Right atrium auricular region (tissue), 2 donors: ENCODE data around the gene IGSF21. TPM values are rescaled to one million over a fixed set of nuclear protein-coding genes. Genes with fewer than 3 reads are reported as not detected.

ENCODE experiments used
- DNase-seq: peaks from one replicate; pipeline ENCODE4 v3.0.0-alpha.2; 2019; ENCODE audit warnings: low spot score
- H3K27ac ChIP-seq, 2 donors: fragments of 200-600 bp; sonication (generic); 1 replicate in 1 of 2; 2 replicates in 1 of 2; pipeline ENCODE4 v1.5.1; 2016 to 2019
- H3K27me3 ChIP-seq, 2 donors: fragments of 200-600 bp; sonication (generic); one replicate each; pipeline versions ENCODE4 v1.5.1 to v1.6.0; 2017 to 2019
- H3K36me3 ChIP-seq: fragments of 200-600 bp; sonication (generic); one replicate; pipeline ENCODE4 v1.5.1; 2016
- H3K4me1 ChIP-seq, 2 donors: fragments of 200-600 bp; sonication (generic); one replicate each; pipeline versions ENCODE4 v1.5.1 to v1.6.0; 2017 to 2019
- H3K4me3 ChIP-seq, 2 donors: fragments of 200-600 bp; sonication (generic); 1 replicate in 1 of 2; 2 replicates in 1 of 2; pipeline ENCODE4 v1.5.1; 2017 to 2019; ENCODE audit warnings: mild to moderate bottlenecking in 1 of 2, moderate library complexity in 1 of 2
- H3K9me3 ChIP-seq, 2 donors: fragments of 200-600 bp; sonication (generic); one replicate each; pipeline ENCODE4 v1.5.1; 2019
- total RNA-seq, 2 donors: library from RNA; depleted of rRNA; stranded (reverse); fragments of >200 nt; gene quantifications; one replicate each; pipeline ENCODE4 v1.1.0, GENCODE V29; 2016
- TF ChIP-seq, protein P1 (sequence below), 2 donors: fragments of 200-600 bp; sonication (generic); IDR thresholded peaks; one replicate each; pipeline ENCODE4 v1.5.1; 2019; ENCODE audit warnings: antibody characterized with exemption in 2 of 2

Gene IGSF21
- total RNA-seq, 2 donors from 2014 or later = 1.8 to 6.0 TPM

DNA sequence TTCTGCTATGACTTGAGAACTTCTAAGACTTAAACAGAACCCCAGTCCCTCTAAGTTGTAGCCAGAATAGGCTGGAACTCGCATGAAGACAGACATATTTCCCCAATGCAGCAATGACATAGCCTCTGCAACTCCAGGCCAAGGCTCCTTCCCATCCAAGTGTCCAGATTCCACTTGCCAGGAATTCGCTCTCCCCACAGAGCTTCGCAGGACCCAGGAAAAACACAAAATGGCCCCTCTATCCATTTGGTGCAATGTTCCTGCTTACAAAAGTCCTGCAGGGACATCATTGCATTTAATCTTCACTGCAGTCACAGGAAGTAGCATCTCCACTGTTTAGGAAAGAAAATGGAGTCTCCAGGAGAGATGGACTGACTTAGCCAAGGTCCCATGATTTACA lies 225.6 kb downstream of the IGSF21 start:
- Histone ChIP-seq H3K27me3 (no peaks in the 10 kb centered on the region), H3K4me3 (no peak overlapping the region), H3K4me1 (no peaks in the 10 kb centered on the region), H3K36me3 (no peaks in the 10 kb centered on the region), H3K27ac (no peak overlapping the region), H3K9me3 (no peaks in the 10 kb centered on the region)
- DNase-seq = no peak
- TF ChIP-seq, protein P1, sequence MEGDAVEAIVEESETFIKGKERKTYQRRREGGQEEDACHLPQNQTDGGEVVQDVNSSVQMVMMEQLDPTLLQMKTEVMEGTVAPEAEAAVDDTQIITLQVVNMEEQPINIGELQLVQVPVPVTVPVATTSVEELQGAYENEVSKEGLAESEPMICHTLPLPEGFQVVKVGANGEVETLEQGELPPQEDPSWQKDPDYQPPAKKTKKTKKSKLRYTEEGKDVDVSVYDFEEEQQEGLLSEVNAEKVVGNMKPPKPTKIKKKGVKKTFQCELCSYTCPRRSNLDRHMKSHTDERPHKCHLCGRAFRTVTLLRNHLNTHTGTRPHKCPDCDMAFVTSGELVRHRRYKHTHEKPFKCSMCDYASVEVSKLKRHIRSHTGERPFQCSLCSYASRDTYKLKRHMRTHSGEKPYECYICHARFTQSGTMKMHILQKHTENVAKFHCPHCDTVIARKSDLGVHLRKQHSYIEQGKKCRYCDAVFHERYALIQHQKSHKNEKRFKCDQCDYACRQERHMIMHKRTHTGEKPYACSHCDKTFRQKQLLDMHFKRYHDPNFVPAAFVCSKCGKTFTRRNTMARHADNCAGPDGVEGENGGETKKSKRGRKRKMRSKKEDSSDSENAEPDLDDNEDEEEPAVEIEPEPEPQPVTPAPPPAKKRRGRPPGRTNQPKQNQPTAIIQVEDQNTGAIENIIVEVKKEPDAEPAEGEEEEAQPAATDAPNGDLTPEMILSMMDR (IDR thresholded peaks at IDR 0.05) = no peak

GRCh38 chr1:18336801-18337200 lies 229.2 kb downstream of the IGSF21 start:
- H3K27me3 ChIP-seq = no peaks in the 10 kb centered on the region
- H3K36me3 ChIP-seq = no peaks in the 10 kb centered on the region
- H3K4me3 ChIP-seq = no peak overlapping the region
- no peak for DNase-seq
- H3K4me1 ChIP-seq = no peaks in the 10 kb centered on the region
- H3K27ac ChIP-seq = no peak overlapping the region
- TF ChIP-seq, protein P1 (IDR thresholded peaks at IDR 0.05) = no peak
- no peaks in the 10 kb centered on the region for H3K9me3 ChIP-seq

GRCh38 chr1:18337757-18338156 lies 230.2 kb downstream of the IGSF21 start:
- no peak for DNase-seq
- TF ChIP-seq, protein P1 (IDR thresholded peaks at IDR 0.05) = no peak
- H3K4me1 ChIP-seq = no peaks in the 10 kb centered on the region
- no peaks in the 10 kb centered on the region for H3K9me3 ChIP-seq
- no peak overlapping the region for H3K4me3 ChIP-seq
- no peaks in the 10 kb centered on the region for H3K27me3 ChIP-seq
- H3K36me3 ChIP-seq = no peaks in the 10 kb centered on the region
- H3K27ac ChIP-seq = no peak overlapping the region

DNA sequence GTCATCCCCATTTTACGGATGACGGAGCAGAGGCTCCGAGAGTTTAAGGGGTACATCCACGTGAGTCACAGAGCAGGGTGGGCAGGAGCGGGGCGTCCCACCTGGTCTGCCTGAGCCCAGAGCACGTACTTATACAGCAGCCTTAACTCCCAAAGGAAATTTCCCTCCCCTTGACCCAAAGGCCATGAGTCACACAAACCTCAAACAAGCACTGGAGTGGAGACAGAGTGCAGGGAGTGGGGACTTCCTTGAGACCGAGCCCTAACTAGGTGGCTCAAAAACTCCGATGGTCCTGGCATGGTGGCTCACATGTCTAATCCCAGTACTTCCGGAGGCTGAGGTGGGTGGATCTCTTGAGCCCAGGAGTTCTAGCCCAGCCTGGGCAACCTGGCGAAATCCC lies 231.6 kb downstream of the IGSF21 start:
- Histone ChIP-seq H3K4me1 (no peaks in the 10 kb centered on the region), H3K9me3 (no peaks in the 10 kb centered on the region), H3K27ac (no peak overlapping the region), H3K4me3 (no peak overlapping the region), H3K36me3 (no peaks in the 10 kb centered on the region), H3K27me3 (no peaks in the 10 kb centered on the region)
- DNase-seq = no peak
- TF ChIP-seq, protein P1 (IDR thresholded peaks at IDR 0.05) = no peak

- no peaks in the 10 kb centered on the region for H3K4me1 ChIP-seq
- H3K4me3 ChIP-seq = no peak overlapping the region
- TF ChIP-seq, protein P1 (IDR thresholded peaks at IDR 0.05) = no peak
- no peak for DNase-seq
- no peak overlapping the region for H3K27ac ChIP-seq
- no peaks in the 10 kb centered on the region for H3K27me3 ChIP-seq
- no peaks in the 10 kb centered on the region for H3K9me3 ChIP-seq
- H3K36me3 ChIP-seq = no peaks in the 10 kb centered on the region
Measured at GRCh38 chr1:18340158-18340764, 232.7 kb downstream of the IGSF21 start.

DNA sequence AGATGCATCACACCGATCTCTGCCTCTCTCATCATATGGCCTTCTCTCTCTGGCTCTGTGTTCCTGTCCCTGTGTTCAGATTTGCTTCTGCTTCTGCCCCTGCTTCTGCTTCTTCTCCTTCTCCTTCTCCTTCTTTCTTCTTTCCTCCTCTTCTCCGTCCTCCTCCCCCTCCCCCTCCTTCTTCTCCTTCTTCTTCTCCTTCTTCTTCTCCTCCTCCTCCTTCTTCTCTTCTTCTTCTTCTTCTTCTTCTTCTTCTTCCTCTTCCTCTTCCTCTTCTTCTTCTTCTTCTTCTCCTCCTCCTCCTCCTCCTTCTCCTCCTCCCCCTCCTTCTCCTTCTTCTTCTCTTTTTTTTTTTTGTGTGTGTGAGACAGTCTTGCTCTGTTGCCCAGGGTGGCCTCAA lies 233.2 kb downstream of the IGSF21 start:
- TF ChIP-seq, protein P1 (IDR thresholded peaks at IDR 0.05) = no peak

More for the DNA sequence above, 233.2 kb downstream of the IGSF21 start:
- no peaks in the 10 kb centered on the region for H3K27me3 ChIP-seq
- H3K4me3 ChIP-seq = no peak overlapping the region
- H3K9me3 ChIP-seq = no peaks in the 10 kb centered on the region
- H3K27ac ChIP-seq = no peak overlapping the region
- no peak for DNase-seq
- H3K4me1 ChIP-seq = no peaks in the 10 kb centered on the region
- H3K36me3 ChIP-seq = no peaks in the 10 kb centered on the region
